GM18502 (cell line): ENCODE results near the gene MMP12.
"Not testable (repeated sequence)": the region's sequence is repeated elsewhere in the genome, so short reads cannot be mapped to it uniquely, and the experiment has no call there.

ENCODE experiments used
- ATAC-seq: cut with Tn5 transposase; IDR thresholded peaks from one replicate; pipeline ENCODE4 v1.9.1; 2021; ENCODE audit warnings: mild to moderate bottlenecking; ENCODE audit not compliant: unreplicated experiment, poor library complexity

Gene MMP12

GRCh38 chr11:102874852-102875251 lies at the start of gene MMP12:
Gene MMP12 (minus strand): TSS chr11:102874982. CDS start chr11:102874937, 45 bp downstream.
- ATAC-seq, result no peak

- ATAC-seq, result no peak
Observed at GRCh38 chr11:102921587-102922220, 46.9 kb upstream of the MMP12 start.

GRCh38 chr11:102920118-102920684 lies 45.4 kb upstream of the MMP12 start:
- ATAC-seq, result peak; percentile 93

GRCh38 chr11:102915044-102915375 lies 40.2 kb upstream of the MMP12 start:
- no peak for ATAC-seq

- no peak for ATAC-seq
Observed at GRCh38 chr11:102914238-102915043, 39.7 kb upstream of the MMP12 start.

GRCh38 chr11:102912482-102912830 lies 37.7 kb upstream of the MMP12 start:
- ATAC-seq, result no peak

- ATAC-seq, result no peak
Observed at GRCh38 chr11:102911758-102912481, 37.1 kb upstream of the MMP12 start.

GRCh38 chr11:102905848-102906247 lies 31.1 kb upstream of the MMP12 start:
- not testable (repeated sequence) for ATAC-seq

GRCh38 chr11:102903895-102904294 lies 29.1 kb upstream of the MMP12 start:
- not testable (repeated sequence) for ATAC-seq

GRCh38 chr11:102900346-102900745 lies 25.6 kb upstream of the MMP12 start:
- ATAC-seq, result no peak

GRCh38 chr11:102891736-102892135 lies 17.0 kb upstream of the MMP12 start:
- no peak for ATAC-seq

GRCh38 chr11:102886999-102887398 lies 12.2 kb upstream of the MMP12 start:
- no peak for ATAC-seq

- ATAC-seq, result no peak
Observed at GRCh38 chr11:102883141-102883540, 8.4 kb upstream of the MMP12 start.

GRCh38 chr11:102882389-102883024 lies 7.7 kb upstream of the MMP12 start:
- ATAC-seq, result peak; percentile 83

- no peak for ATAC-seq
Observed at GRCh38 chr11:102879801-102880200, 5.0 kb upstream of the MMP12 start.

GRCh38 chr11:102878595-102878994 lies 3.8 kb upstream of the MMP12 start:
- no peak for ATAC-seq

GRCh38 chr11:102869354-102869964 lies 5.3 kb downstream of the MMP12 start:
- not testable (repeated sequence) for ATAC-seq

- no peak for ATAC-seq
Observed at GRCh38 chr11:102868339-102868738, 6.4 kb downstream of the MMP12 start.

GRCh38 chr11:102864724-102865123 lies 10.1 kb downstream of the MMP12 start:
- no peak for ATAC-seq

- no peak for ATAC-seq
Observed at GRCh38 chr11:102853956-102854355, 20.8 kb downstream of the MMP12 start.
